HG03196 (cell line): ENCODE results near the gene FSD1L.

Experiments
- ATAC-seq: cut with Tn5 transposase; IDR thresholded peaks from one replicate; pipeline ENCODE4 v1.9.1; 2021; ENCODE audit not compliant: unreplicated experiment

The FSD1L gene

DNA sequence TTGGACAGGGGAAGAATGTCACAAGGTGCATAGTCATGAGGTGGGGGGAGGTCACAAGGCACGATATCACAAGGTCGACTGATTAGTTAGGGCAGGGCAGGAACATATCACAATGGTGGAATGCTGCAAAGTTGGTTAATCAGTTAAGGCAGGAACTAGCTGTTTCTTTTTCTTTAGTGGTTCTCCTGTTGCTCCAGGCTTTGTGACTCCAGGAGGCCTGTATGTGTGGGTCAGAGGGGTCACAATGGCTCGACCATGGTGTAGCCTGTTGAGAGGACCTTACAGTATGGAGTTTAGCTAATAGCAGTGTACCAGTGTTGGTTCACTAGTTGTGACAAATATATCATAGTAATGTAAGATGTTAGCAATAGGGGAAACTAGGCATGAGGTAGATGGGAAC is 12.4 kb upstream of the FSD1L start:
- no peak for ATAC-seq

DNA sequence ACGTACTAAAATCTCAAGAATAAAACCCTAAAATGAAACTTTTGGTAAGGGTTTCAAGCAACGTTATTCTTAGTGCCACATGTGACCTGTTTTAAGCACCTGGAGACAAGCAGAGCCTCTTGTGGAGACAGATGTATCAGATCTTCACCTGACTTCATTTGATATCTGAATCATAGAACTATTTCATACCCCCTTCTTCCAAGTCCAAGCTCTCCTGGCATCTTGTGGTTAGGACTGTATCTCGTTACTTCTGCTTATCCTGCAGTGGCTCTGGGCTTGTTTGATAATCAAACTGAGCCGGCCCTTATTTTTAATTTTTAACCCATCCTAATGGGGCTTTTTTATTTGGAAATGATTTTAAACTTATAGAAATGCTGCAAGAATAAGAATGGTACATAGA is 11.1 kb upstream of the FSD1L start:
- no peak for ATAC-seq

DNA sequence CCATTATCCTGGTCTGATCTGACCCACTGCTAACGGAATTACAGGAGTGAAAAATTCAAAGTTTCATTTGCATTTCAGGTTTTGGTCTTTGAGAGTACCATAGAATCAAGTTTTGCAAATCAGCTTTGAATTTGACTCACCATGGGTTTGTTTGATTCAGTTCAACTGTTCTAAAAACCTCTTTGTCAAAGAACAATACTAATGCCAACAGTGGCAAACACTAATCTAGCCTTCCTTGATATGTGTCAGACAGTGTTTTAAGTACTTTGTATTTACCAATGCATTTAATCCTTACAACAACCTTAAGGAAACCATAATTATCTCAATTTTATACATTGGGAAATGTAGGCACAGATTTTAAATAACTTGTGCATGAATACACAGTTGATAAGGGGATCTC is 10.1 kb upstream of the FSD1L start:
- ATAC-seq, result no peak

DNA sequence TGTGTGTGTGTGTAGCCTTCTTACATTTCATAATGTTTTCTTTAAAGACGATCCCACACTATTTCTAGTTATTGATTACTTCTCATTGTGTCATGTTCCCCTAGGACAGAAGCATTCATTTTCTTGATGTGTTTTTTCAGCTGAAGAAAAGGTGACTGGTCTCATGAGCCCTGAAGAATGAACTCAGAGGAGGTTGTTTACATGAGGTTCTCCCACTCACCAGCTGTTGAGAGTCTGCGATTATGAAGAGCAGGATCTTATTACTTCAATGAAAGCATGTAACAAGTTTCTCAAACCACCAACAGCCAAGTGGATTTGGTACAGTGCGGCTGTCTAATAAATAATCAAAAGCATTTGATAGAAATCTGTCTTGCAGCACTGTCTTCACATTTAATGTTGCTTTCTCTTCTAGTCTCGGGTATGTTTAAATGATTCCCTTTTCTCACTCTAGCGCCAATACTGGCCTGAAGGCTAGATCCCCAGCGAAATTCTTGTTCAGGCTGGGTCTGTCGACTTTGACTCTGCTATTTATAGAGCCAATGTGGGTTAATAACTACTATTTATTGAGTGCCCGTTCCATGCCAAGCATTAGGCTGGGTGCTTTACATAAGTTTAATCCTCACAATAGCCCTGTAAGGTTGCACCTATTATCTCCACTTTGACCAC is 9.6 kb upstream of the FSD1L start:
- no peak for ATAC-seq

DNA sequence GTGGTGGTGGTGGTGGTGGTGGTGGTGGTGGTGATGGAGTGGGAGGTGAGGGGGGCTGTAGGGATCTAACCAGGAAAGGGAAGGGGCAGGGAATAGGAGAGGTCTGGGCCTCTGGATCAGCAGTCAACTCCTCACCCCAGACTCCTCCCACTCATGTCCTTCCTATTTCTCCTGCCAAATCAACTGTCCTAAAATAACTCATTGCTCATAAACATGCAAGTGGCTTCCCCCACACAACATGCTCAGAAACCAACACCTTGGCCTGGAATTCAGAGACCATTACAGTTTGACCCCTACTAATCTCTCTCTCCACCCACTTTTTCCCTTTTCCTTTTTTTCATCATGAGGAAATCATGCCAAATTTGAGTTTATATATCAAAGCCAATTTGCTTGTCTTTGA is 8.4 kb upstream of the FSD1L start:
- ATAC-seq, result no peak

DNA sequence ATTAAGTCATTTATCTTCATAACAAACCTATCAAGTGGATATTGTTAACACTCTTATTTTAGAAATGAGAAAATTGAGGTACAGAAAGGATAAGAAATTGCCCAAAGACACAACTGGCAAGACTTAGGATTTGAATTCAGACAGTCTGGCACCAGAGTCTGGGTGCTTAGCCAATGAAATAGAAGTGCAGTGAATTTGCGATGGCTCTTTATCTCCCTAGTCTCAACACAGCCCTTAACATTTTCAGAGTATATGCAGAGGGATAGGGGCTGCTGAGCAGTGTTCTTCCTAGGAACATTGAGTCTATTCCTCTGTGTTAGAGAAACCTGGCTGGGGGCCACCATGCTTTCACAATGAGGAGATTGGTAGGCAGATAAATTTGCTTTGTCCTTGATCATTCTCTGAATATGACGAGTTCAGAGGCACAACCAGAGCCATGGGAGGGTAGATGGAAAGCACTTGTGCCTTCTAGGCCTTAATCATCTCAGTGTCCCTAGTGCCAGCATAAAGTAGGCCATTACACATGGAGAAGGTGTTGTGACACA is 6.1 kb upstream of the FSD1L start:
- no peak for ATAC-seq

DNA sequence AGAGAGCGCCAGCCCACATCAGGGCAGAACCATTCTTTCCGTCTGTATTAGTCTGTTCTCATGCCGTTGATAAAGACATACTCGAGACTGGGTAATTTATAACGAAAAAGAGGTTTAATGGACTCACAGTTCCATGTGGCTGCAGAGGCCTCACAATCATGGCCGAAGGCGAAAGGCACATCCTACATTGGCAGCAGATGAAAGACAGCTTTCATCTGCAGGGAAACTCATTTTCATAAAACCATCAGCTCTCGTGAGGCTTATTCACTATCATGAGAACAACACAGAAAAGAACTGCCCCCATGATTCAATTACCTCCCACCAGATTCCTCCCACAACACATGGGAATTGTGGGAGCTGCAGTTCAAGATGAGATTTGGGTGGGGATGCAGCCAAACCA is 4.7 kb upstream of the FSD1L start:
- ATAC-seq, result no peak

DNA sequence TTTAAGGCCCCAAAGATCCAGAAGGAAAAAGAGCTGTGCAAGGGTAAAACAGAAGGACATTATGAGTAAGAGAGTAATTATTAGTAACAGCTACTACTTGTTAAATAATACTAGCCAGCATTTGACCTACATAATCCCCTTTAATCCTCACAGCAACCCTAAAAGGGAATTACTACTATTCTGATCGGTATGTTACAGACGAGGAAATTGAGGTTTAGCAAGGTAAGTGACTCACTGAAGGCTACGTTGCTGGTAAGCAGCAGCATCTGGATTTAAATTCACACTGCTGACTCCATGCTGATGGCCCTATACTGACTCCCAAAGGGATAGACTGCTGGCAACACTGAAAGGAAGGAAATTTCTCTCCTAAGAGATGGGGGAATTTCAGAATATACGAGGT is 3.7 kb upstream of the FSD1L start:
- no peak for ATAC-seq

DNA sequence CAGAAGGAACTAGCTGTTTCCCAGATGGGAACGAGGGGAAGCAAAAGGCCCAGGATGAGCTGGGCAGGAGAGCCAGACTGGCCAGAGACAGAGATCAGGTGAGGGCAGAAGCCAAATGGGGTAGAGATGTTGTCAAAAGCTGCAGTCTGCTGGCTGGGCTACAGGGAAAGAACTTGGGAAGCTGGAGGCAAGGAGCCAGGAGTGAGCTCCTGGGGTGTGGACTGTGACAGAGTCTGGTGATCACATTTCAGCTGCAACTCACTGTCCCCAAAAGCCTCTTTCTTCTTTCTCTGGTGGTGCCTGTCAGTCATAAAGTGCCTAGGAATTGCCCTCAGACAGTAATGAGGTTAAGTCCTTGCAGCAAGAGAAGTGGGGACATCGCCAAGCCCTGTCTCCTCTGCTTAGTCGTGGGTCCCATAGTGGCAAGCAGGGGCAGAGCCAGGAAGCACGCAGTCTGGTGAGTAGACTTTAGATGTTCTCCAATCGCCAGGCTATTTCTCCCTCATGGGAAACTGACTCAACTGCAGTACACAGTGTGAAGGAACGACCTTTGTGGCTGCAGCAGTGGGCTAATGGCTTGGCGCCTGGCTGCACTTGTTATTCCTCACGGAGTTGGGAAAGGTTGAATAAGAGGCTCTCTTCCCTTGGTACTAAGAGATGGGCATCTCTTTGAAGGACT is 2.5 kb upstream of the FSD1L start:
- ATAC-seq, result no peak

DNA sequence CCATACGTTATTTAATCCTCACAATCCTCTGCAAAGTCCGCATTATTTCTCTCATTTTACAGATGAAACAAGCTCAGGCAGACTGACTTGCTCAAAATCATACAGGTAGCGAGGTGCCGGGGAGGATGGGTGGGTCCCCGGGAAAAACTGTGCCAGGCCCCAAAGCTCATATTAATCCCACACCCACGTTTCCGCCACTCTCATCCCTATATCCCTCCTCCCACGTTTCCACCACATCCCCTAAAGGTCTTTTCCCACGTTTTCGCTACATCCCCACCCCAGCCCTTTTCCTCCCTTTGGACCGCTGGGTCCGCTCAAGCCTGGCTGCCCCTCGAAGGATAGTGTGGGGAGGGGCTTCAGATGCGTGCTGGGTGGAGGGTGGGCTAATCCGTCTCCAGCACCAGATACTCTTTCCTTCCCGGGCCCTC is 434 bp upstream of the FSD1L start:
- ATAC-seq, result no peak

DNA sequence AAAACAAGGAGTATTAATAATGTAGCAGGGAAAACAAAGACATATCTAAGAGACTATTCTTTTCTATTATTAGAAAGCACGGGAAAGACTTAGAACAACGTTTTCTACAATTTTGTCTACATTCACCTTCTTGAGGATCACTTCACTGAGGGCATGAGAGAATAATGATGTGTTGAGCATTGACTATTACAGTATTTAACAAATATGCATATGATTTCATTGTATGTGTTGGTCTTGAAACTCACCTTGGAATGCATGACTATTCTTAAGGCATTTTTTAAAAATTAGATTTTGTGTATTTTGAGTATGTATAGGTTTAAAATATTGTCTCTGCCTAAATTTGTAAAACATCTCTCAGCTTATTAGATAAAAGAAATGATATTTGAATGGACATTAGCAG is 1.2 kb downstream of the FSD1L start:
- ATAC-seq, result no peak

DNA sequence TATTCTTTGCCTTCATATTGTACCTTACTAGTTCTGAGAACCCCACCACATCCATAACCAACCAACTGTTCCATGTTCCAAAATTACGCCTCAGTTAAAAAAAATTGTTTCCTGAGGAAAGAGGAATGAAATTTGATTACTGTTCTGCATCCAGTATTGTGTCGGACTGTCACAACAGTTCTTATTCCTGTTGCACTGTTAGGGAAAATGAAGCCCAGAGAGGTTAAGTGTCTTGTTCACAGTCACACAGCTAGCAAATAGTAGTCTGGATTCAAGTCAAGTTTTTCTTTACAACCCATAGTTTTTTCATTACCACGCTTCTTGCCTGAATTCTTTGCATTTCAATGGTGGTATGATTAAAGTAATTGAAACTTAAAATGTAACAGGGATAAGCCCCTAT is 4.4 kb downstream of the FSD1L start:
- no peak for ATAC-seq

DNA sequence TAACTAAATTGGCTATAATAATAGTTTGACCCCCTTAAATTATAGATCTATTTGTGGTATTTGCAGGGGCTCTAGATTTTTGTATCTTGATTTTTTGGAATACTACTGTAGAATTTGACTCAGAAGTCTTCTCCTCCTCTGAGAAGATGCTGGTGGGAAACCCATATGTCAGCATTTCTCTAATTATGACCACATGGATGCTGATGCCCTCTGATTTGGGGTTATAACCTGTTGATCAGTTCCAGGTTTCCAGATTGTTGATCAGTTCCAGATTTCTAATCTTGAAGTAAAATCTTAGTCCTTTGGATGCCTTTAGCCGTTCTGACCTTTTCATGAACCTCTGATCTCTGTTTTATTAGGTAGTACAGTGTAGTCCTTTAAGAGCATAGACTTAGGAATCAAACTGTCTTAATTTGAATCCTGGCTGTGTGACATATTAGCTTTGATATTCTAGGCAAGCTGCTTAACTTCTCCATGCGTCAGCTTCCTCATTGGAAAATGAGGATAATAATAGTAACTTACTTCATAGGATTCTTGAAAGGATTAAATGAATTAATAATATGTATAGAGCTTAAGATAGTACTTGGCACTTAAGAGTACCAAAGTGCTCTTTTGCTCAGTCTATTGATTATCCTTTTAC is 8.1 kb downstream of the FSD1L start:
- no peak for ATAC-seq

DNA sequence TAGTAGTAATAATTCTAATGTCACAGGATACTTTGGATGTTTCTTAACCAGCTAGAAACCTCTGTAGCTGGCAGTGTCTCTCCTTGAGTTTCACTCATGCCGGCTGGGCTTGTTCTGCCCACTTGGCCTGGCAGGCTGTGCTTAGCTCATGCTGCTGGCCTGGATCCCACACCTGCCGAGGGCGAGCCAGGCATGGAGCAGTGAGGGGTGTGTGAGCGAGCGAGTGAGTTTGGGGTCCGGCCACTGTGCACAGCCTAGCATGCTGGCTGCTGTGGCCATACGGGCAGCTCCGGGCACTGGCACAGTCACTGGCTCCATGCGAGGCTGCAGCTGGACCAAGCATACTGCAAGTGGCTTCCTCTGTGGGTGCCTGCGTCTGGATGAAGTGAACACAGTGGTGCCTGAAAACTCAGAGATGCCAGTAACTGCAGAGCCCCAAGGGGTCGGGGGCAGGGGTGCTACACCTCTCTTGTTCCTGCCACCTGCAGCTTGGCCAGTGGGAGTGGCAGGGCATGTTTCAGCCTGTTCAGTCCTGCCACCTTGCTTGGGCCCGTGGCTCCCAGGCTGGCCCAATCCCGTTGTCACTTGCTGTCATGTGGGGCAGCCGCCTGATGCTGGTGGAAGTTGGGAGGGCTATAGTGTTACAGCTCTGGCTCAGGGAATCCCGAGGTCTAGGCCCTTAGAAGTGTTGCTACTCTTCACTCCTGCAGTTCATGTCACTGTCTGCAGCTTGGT is 9.9 kb downstream of the FSD1L start:
- no peak for ATAC-seq

DNA sequence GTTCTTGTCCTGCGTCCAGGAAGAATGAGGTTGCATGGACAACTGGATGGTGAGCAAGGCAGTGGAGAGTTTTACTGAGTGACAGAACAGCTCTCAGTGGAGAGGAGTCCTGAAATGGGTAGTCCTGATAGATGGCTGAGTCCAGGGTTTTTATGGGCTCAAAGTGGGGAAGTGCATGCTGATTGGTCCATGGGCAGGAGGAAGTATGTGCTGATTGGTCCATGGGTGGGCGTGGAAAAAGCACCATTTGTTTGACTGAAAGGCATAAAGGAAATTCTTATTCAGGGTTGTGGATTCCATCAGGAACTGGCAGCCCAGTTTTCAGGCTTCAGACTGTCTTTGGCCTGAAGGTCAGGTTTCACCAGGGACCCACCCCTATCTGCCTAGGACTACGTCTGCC is 10.6 kb downstream of the FSD1L start:
- no peak for ATAC-seq

DNA sequence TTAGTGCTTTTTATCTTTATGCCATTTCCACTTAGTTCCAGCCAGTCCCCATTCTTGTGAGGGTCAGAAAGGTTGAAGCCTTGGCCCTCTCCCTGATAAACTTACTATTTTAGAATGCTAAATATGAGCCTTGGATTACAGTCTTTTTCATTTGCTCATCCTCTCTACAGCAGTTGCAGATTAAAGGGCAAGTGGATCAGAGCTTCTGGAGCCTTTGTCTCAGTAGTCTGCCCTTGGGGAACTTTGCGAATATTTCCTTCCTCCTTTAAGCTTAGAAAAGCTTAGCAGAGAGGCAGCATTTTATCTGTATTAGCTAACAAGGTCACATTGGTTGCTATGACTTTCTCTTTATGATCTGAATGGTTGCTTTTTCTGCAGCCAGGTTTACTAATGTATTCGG is 11.5 kb downstream of the FSD1L start:
- ATAC-seq, result no peak

DNA sequence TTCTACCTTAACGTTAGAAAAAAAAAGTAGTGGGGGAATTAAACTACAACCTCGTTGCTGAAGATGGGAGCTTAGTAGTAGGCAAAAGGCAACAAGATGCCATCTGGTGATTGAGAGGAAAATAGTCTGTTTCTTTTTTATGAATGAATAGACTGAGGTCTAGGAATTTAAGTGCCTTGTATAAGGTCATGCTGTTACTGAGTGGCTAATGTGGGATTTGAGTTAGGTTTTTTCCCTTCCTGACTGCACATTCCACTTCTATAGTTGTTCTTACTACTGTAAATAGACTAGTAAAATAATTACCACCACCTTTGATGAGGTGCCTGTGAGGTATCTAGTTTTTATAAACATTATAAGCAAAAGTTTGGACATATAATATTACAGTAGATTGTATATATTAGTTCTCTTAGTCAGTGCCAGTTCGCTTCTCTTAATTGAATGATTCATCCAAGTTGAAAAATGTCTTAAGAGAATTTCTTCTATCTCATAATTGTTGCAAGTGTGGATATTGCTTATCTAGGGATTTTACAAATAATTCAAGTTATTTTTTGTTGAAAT is 19.1 kb downstream of the FSD1L start:
- no peak for ATAC-seq

DNA sequence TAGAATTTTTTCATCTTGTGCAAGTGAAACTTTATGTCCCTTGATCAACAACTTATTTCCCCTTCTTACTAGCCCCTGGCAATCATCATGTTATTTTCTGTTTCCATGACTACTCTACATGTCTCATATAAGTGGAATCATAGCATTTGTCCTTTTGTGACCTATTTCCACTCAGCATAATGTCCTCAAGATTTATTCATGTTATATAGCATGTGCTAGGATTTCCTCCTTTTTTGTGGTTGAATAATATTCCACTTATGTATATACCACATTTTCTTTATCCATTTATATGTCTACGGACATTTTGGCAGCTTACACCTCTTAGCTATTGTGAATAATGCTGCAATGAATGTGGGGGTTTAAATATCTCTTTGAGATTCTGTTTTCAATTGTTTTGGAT is 21.0 kb downstream of the FSD1L start:
- no peak for ATAC-seq

DNA sequence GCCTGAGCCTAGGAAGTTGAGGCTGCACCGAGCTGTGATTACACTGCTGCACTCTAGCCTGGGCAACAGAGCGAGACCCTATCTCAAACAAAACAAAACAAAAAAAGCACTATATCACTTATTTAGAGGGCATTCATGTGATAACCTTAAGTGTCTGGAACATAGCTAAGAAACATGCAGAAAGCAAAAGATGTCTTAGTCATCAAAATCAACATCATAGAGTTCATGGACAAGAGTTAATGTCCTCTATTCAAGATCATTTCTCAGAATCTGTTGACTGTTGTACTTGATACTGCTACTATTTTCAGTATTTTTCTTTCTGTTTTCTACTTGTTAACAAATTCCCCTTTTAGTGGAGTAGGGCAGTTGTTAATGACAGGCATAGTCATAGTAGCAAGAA is 25.4 kb downstream of the FSD1L start:
- ATAC-seq, result no peak

DNA sequence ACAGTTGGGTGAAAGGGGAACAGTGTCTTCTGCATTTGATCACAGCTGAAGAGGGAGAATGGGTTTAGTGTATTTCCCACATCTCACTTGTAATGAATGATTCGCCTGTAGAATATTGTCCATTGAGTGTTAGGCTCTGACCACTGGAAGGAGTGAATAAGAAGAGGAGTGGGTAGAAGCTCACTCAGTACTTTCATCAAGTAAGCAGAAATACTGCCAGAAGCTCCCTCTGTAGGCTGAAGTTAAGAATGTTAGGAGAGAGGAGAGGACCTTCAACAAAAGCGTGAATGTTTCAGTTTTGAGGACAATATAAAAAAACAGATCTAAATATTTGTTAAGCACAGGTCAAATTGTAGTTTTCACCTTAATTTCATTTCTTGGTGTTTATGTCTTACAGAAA is 27.5 kb downstream of the FSD1L start:
- ATAC-seq, result no peak

DNA sequence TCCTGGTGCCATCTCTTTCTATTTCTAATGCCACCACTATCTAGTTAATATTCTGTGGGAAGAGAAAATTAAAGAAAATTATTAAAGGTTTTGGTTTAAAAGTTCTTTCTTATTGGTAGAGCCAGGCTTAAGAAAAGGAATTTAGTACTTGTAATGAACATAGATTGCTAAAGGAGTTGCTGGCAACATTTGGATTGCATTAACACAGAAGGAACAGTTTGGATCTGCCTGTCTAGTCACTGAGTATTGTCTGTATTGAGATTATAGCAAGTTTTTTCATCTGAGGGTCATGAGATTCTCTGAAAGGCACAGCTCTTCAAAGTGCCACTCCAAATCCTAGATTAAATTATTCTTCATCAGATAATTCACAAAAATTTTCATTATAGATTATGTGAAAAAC is 32.0 kb downstream of the FSD1L start:
- no peak for ATAC-seq
